ENCODE results near the gene FUT8.

GRCh38 chr14:65373016-65373670 lies 39.4 kb upstream of the FUT8 start:
- TF ChIP-seq POLR2A (IDR thresholded peaks at IDR 0.05) (no peak), CTCF (IDR thresholded peaks at IDR 0.05) (no peak)

All from thyroid gland (tissue), 4 donors.